ENCODE data around the gene ANTKMT. TPM values are rescaled to one million over a fixed set of nuclear protein-coding genes. Genes with fewer than 3 reads are reported as not detected.

The ANTKMT gene
- total and polyA plus RNA-seq, 2 donors from 2014 or later = 44.1 to 70.4 TPM

DNA sequence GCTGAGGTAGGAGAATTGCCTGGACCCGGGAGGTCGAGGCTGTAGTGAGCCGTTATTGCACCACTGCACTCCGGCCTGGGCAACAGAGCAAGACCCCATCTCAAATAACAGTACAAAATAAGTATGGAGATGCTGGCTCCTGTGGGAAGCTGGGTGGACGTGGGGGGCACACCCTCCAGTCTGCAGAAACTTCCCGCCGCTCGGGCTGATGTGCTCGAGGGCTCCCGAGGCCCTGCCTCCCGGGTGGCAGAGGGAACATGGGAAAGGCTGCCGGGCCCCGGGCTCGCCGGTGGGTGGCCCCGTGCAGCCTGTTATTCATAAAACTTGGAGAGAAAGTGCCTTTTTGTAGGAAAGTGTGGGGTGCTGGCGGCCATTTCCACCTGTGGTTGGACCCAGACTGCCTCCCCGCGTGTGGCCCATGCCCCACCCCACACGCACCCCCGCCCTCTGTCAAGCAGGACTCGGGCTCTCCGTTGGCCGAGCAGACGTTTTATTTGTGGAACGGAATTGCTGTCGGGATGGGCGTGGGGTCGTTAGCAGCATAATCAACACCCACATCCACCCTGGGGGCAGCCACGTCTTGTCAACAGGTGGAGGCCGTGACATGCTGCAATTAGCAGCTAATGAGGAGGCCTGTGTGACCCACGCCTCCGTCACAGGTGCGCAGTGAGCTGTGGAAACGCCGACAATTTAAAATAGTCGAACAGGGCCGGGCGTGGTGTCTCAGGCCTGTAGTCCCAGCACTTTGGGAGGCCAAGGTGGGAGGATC, 27.2 kb downstream of the ANTKMT start:
- no peak overlapping the region for H3K27ac ChIP-seq (ENCODE audit: low read depth in 2 of 2, low read length in 2 of 2)
- H3K4me3 ChIP-seq (ENCODE audit: low read length in 3 of 3) = no peak overlapping the region
- no peak for FAIRE-seq
- DNase-seq = peak in 1 of 5 donors; percentile 43
- H3K36me3 ChIP-seq (ENCODE audit: control insufficient read depth in 2 of 3, insufficient read depth in 3 of 3, low read length in 3 of 3) = no peaks in the 10 kb centered on the region
- H3K9me3 ChIP-seq (ENCODE audit: control insufficient read depth in 2 of 3, insufficient read depth in 1 of 3, low read length in 3 of 3) = no peaks in the 10 kb centered on the region
- no peak for TF ChIP-seq CTCF (IDR thresholded peaks at IDR 0.05; ENCODE audit: borderline replicate concordance, extremely low read depth, insufficient read depth)
- no peak overlapping the region for H3K9ac ChIP-seq (ENCODE audit: low read length in 3 of 3)
- no peaks in the 10 kb centered on the region for H3K4me1 ChIP-seq (ENCODE audit: control insufficient read depth in 2 of 3, insufficient read depth in 2 of 3, low read depth in 1 of 3, low read length in 3 of 3)
- intact Hi-C loops (cut with DNase I) = no loop called here
- no peaks in the 10 kb centered on the region for H3K27me3 ChIP-seq (ENCODE audit: control insufficient read depth, insufficient read depth, low read length)

DNA sequence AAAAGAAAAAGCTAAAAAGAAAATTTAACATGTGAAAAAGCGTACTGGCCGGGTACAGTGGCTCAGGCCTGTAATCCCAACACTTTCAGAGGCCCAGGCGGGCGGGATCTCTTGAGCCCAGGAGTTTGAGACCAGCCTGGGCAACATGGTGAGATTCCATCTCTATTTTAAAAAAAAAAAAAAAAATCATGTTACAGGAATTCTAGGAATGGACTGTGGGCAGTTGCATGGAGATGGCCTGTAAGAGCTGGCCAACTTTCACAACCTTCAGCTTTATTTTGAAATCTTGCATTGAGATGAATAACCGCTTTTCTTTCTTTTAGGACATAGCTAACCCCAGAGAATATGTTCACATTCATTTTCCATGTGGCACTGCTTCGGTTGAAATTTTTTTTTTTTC, 28.1 kb downstream of the ANTKMT start:
- no peak for TF ChIP-seq CTCF (IDR thresholded peaks at IDR 0.05; ENCODE audit: borderline replicate concordance, extremely low read depth, insufficient read depth)
- Histone ChIP-seq H3K4me3 (ENCODE audit: low read length in 3 of 3) (no peak overlapping the region), H3K4me1 (ENCODE audit: control insufficient read depth in 2 of 3, insufficient read depth in 2 of 3, low read depth in 1 of 3, low read length in 3 of 3) (no peaks in the 10 kb centered on the region), H3K9ac (ENCODE audit: low read length in 3 of 3) (no peak overlapping the region), H3K27me3 (ENCODE audit: control insufficient read depth, insufficient read depth, low read length) (no peaks in the 10 kb centered on the region), H3K9me3 (ENCODE audit: control insufficient read depth in 2 of 3, insufficient read depth in 1 of 3, low read length in 3 of 3) (no peaks in the 10 kb centered on the region), H3K36me3 (ENCODE audit: control insufficient read depth in 2 of 3, insufficient read depth in 3 of 3, low read length in 3 of 3) (no peaks in the 10 kb centered on the region), H3K27ac (ENCODE audit: low read depth in 2 of 2, low read length in 2 of 2) (no peak overlapping the region)
- FAIRE-seq = no peak
- DNase-seq = no peak
- intact Hi-C loops (cut with DNase I) = no loop called here

- Histone ChIP-seq H3K4me3 (ENCODE audit: low read length in 3 of 3) (no peak overlapping the region), H3K36me3 (ENCODE audit: control insufficient read depth in 2 of 3, insufficient read depth in 3 of 3, low read length in 3 of 3) (no peaks in the 10 kb centered on the region), H3K27ac (ENCODE audit: low read depth in 2 of 2, low read length in 2 of 2) (no peak overlapping the region), H3K9me3 (ENCODE audit: control insufficient read depth in 2 of 3, insufficient read depth in 1 of 3, low read length in 3 of 3) (no peaks in the 10 kb centered on the region), H3K9ac (ENCODE audit: low read length in 3 of 3) (no peak overlapping the region), H3K27me3 (ENCODE audit: control insufficient read depth, insufficient read depth, low read length) (no peaks in the 10 kb centered on the region), H3K4me1 (ENCODE audit: control insufficient read depth in 2 of 3, insufficient read depth in 2 of 3, low read depth in 1 of 3, low read length in 3 of 3) (no peaks in the 10 kb centered on the region)
- DNase-seq (peak in 3 of 5 donors; percentile 52 to 58 (median 57)), FAIRE-seq (no peak)
- TF ChIP-seq CTCF (IDR thresholded peaks at IDR 0.05; ENCODE audit: borderline replicate concordance, extremely low read depth, insufficient read depth) = no peak
- intact Hi-C loops (cut with DNase I) = no loop called here
Measured at GRCh38 chr16:750485-750884, 29.5 kb downstream of the ANTKMT start.

Data from kidney (tissue), 14 donors.